Non-pigmented ciliary epithelial cell (primary cell): ENCODE measurements around the gene ANXA9.

Source experiments
- DNase-seq: peaks from one replicate; pipeline ENCODE4 v3.0.0-alpha.2; 2010; ENCODE audit warnings: low read depth

ANXA9 gene

DNA sequence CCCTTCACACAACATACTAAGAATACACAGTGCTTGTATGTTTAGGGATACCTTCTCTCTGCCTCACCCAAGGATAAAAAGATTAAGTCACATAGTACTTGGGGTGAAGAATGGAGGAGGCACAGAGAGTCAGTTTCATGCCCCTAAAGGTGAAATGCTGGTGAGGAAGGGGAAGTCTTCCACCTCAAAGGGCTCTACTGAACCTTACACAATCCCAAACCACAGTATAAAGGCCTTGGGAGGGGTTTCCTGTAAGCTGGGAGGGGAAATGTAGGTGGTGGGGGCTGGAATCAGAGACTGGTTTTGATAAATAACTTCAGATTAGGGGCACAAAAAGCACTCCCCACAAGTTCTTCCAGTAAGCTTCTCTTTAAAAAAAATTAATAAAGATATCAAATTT, 21.1 kb downstream of the ANXA9 start:
- DNase-seq: no peak

- DNase-seq: no peak
Measured at GRCh38 chr1:151005729-151006319, 23.7 kb downstream of the ANXA9 start.

DNA sequence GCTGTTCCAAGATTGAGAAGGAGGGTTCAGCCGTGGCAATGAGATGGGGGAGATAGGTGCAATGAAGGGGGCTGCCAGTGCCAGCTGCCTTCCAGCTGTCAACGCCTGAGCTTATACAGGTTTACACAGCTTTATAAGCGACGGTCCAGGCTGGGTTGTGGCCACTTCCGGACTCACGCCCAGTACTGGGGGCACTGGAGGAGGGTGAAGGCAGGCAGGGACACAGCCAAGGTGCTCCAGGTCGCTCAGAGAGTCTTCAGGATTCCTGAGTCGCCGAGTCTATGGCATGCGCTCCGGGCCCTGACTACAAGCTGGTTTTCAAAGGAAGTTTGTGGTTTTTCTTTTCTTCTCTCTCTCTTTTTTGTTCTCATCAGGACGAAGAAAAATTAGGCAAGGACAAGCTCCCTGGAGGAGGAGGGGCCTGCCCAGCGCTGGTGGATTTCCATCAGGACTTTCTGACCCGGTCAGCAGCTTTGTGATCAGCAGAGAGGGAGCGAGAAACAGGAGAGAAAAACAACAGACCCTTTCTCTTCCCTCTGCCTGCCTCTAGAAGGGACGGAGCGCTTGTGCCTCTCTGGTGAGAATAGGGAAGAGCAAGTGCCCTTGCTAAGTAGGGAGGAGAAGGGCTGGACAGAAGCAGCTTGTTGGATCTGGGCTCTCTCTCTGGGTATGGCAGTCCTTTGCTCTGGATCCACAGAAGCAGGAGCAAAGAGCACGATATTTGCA, 24.4 kb downstream of the ANXA9 start, which contains the start of gene MINDY1:
Gene MINDY1 (minus strand): TSS at position 576 of the 726 bp plus-strand sequence. CDS start 4,285 bp downstream, outside the sequence.
- peak; percentile 72 for DNase-seq

- no peak for DNase-seq
Measured at GRCh38 chr1:151007853-151008243, 25.8 kb downstream of the ANXA9 start.

DNA sequence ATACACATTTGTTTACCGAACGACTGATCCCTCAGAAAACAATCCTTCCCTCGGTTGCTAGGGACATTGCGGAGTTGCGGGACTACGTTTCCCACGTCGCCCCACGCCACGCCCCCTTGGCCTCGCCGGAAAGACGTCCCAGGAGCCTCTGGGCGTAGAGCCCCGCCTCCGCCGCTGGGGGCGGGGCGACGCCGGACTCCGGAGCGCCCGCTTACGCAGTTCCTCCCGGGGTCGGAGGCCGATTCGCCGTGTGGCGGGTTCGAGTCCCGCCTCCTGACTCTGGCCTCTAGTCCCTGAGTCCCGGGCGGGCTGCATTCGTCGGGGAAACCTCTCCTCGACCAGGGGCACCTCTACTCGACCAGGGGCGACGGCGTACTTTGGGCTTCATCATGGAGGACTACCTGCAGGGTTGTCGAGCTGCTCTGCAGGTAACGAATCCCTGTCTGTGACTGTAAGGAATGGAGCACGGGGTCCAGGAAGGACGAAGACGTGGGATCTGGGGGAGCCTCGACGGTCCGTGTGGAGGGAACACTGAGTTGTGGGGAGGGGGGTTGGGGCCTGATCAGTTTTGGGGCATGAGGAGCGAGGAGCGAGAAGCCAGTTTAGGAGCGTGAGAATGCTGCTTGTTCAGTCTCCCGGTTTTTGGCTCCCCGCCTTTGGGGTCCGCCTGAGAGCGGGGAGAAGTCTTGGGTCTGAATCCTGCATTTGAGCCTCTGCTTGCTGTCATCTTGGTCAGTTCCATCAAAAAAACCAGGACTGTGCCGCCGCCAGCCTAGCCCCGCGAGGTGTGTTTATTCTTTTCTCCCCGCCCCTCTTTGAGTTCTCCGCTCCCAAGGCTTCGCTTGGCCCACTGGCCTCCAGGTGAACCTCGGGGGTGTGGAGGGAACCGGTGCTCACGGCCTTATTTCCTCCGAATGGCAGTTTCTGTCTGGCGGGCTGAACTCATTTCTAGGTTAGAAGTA, 26.4 kb downstream of the ANXA9 start, which contains the start of gene PRUNE1:
Gene PRUNE1 (plus strand): TSS at position 206 of the 962 bp plus-strand sequence. CDS start 184 bp downstream, at position 390.
- peak; percentile 81 for DNase-seq

GRCh38 chr1:151009206-151009587, 27.1 kb downstream of the ANXA9 start:
- DNase-seq: no peak

DNA sequence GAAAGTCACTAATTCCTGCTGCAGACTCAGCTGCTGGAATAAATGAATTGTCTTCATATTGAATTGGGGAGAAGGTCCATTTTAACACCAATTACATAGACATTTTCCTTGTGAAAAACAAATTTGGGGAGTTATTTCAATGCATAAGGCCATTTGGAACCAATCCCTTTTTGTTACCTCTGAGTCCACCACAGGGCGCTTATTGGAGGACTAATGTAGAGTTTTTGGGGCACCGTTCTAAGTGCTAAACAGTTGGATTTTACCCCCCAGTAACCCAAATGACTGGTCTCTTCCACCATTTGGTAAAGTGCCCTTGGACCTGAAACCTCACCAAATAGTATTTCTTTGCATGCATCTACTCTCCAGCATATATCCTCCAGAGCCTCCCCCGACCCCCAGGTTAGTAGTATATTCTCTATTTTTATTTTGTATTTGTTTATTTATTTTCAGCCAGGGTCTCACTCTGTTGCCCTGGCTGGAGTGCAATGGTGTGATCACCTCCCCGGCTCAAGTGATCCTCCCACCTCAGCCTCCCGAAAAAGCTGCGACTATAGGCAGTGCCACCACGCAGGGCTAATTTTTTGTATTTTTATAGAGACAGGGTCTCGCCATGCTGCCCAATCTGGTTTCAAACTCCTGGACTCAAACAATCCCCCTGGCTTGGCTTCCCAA, 27.7 kb downstream of the ANXA9 start:
- no peak for DNase-seq

- no peak for DNase-seq
Measured at GRCh38 chr1:151010346-151010726, 28.2 kb downstream of the ANXA9 start.

DNA sequence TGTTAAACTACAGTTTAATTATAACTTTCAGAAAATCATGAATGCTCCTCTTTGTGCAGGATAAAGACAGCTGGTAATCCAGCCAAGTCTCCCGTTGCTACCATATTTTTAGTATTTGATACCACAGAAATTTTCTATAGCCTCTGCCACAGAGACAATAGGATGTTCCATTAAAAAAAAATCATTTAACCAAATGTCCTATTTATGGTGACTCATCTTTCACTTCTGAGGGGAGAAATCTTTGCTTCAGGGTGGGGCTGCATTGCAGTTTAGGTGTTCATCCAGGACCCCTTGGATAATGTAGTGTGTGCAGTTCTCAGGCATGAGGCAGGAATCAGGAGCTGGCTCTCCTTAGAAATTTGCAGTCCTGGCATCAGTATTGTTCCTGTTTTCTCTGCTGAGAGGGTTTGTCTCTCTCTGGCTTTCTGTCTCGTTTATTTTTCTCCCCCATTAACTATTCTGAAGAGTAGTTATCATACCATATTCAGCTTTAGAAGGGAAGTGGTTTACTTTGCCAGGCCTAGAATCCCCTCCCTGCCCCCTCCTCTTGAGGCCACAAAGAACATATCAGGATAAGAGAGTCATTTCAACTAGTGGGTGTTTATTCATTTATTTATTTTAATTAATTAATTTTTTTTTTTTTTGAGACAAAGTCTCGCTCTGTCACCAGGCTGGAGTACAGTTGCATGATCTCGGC, 29.2 kb downstream of the ANXA9 start:
- no peak for DNase-seq

GRCh38 chr1:151012684-151013471, 30.8 kb downstream of the ANXA9 start:
- DNase-seq: no peak

- no peak for DNase-seq
Measured at GRCh38 chr1:151013518-151013917, 31.4 kb downstream of the ANXA9 start.

GRCh38 chr1:151024540-151025146, 42.6 kb downstream of the ANXA9 start:
- DNase-seq: no peak

- no peak for DNase-seq
Measured at GRCh38 chr1:151026460-151026859, 44.4 kb downstream of the ANXA9 start.

DNA sequence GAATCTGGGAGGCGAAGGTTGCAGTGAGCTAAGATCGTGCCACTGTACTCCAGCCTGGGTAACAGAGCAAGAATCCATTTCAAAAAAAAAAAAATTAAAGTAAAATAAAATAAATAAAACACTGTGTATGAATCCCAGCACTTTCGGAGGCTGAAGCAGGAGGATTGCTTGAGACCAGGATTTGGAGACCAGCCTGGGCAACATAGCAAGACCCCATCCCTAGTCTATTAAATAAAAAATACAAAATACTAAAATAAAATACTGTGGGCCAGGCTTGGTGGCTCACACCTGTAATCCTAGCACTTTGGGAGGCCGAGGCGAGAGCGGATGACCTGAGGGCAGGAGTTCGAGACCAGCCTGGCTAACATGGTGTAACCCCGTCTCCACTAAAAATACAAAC, 50.1 kb downstream of the ANXA9 start:
- DNase-seq: no peak

DNA sequence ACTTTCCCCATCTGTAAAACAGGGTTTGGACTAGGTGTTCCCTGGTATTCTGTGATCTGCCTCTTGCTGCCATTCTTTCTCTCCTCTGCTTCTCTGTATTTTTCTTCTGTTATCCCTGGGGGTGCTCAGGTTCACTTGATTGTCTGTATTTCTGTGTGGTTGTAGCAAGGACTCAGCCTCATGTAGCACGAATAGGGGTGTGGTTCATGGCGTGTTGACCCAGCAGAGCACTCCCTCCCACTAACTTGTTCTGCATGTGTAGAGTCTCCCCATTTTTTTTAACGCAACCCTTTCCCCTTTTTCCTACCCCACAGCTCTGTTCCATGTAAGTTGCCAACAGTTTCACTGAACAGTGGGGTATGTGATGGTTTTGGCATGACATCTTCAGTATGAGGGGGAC, 53.1 kb downstream of the ANXA9 start:
- no peak for DNase-seq

DNA sequence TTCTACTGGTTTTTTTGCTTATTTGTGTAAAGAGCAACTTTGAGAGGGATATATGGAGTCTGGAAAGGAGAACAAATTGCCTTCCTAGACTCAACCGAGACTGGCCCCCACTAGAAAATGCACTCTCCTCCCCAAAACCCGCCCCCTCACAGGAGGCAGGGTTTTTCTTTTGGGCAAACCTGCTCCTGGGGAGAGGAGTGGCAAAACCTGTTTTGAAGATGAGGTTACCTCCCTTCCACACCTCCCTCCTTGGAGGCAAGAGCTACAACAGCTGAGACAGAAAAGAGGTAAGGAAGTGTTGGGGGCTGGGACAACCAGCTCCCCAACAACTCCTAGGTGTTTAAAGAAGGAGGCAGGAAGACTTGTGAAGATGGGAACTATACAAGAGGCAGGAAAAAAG, 54.3 kb downstream of the ANXA9 start, which contains the start of gene BNIPL:
Gene BNIPL (plus strand): TSS at position 231 of the 400 bp plus-strand sequence. CDS start 140 bp downstream, at position 371.
- DNase-seq: no peak

DNA sequence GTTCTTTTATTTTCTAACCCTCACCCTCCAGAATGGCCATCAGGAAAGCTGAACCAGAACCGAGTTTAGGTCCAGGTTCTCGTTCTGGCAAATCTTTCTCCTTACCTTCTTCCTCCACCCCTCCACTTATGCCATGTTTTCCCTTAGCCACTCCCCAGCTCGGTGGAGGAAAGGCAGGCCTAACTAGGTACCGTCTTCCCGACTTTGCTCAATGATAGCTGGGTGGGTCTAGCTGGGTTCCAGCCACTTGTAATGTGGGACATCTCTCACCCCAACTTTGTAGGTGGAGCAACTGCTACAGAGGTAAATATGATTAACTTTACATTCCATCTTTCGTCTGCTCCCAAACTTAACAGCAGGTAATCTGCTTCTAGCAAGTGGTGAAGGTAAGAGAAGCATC, 54.9 kb downstream of the ANXA9 start:
- DNase-seq: no peak

- DNase-seq: no peak
Measured at GRCh38 chr1:151039521-151039920, 57.4 kb downstream of the ANXA9 start.

GRCh38 chr1:151043163-151043562, 61.1 kb downstream of the ANXA9 start:
- DNase-seq: no peak
